ENCODE data around the gene SLC45A1.
A peak's percentile ranks its signal among the peaks of the same experiment; 100 is the strongest.
"Not testable (repeated sequence)": the region's sequence is repeated elsewhere in the genome, so short reads cannot be mapped to it uniquely, and the experiment has no call there.

The SLC45A1 gene

GRCh38 chr1:8317647-8318381 is at the start of gene SLC45A1:
Gene SLC45A1 (plus strand): TSS chr1:8318114. CDS start chr1:8324330, 6,216 bp downstream.
- peak; percentile 8 for DNase-seq

DNA sequence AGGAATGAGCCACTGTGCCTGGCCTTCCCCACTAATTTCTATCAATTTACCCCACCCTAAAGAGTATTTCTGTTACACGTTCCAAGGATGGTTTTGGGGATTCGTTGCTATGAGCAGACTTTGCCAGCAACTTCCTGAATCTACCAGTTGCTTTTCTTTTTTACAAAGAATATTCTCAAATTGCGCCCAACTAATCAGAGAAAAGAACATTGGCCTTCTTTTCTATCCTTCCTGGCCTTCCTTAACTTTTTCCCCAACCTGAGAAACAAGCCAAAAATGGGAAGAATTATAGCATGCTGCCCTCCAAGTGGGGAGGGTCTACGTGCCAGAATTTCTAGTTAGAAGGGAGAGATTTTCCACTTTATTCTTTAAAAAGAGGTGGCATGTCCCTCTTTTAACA is 44.9 kb upstream of the SLC45A1 start:
- no peak for DNase-seq

- DNase-seq: no peak
Observed at GRCh38 chr1:8274352-8274751, 43.6 kb upstream of the SLC45A1 start.

DNA sequence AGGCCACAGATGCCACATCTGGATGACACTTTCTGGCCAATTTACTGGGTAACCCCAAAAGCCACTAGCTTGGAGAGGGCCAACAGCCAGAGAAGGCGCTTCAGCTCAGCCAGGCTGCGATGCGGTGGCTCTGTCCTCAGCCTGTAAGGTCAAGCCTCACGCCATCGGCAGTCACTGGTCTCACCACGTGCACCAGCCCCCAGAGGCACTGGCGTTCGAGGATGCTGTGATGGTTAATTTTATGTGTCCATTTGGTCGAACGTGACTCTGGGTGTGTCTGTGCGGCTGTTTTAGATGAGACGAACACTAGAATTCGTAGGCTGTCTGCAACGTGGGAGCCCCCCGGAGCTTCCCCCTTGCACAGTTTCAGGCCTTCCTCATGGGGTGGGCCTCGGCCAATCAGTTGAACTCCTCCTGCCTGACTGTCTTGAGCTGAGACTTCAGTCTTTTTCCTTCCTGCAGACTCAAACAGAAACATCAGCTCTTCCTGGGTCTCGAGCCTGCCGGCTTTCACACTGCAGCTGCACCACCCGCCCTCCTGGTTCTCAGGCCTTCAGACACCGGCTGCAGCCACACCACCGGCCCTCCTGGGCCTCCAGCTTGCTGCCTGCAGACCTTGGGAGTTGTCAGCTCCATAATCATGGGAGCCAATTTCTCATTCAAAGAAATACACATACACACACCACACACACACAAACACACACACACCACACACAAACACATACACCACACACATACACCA is 41.6 kb upstream of the SLC45A1 start:
- no peak for DNase-seq

DNA sequence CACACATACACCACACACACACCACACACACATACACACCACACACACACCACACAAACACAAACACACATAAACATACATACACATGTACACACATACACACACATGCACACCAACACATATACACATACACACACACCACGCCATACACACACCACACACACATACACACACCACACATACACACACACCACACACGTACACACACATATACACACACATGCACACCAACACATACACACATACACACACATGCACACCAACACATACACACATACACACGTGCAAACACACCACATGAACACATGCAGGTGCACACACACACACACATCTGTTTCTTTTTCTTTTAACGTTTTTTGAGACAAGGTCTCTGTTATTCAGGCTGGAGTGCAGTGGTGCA is 41.0 kb upstream of the SLC45A1 start:
- DNase-seq: no peak

DNA sequence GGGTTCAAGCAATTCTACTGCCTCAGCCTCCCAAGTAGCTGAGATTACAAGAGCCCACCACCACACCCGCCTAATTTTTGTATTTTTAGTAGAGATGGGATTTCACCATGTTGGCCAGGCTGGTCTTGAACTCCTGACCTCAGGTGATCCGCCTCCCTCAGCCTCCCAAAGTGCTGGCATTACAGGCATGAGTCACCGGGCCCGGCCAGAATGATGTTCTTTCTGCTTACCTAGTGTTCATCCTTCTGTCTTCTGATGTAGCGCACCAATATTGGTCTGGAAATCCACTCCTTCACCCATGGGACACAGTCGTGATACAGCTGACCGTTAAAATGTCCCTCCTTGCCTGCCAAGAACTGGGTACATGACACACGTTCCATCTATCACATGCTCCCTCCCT is 39.2 kb upstream of the SLC45A1 start:
- DNase-seq: not testable (repeated sequence)

- no peak for DNase-seq
Observed at GRCh38 chr1:8281843-8282509, 35.9 kb upstream of the SLC45A1 start.

GRCh38 chr1:8283058-8283884 is 34.6 kb upstream of the SLC45A1 start:
- DNase-seq: no peak

DNA sequence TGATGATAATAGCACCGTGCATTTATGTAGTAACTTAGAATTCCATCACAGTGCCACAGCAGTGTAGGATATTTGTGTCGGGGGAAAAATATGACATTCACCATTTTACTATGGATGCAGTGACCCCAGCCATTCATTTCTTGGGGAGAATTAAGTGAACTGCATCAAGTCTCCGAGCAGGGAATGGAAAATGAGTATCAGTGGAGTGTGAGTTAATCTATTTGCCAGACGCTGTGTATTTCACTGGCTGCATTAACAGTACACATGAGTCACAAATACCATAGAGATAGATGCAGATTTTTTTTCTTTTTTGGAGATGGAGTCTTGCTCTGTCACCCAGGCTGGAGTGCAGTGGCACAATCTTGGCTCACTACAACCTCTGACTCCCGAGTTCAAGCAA is 33.8 kb upstream of the SLC45A1 start:
- no peak for DNase-seq

DNA sequence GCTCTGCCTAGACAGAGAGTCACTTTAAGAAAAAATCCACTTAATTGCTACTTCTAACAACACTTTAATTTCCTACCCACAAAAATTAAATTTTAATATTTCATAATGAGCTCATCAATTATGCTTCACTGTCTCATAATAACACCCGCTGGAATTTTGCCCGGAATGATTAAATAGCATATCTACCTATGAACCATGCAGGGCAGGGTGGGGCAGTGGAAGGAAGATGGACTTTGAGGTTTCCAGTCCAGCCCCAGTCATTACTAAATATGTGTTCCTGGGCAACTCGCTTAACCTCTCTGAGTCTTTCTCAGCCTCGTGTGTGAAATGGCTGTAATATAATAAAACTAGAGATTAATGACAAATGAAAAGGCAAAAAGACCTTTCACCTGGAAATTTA is 32.8 kb upstream of the SLC45A1 start:
- DNase-seq: no peak

- DNase-seq: no peak
Observed at GRCh38 chr1:8285965-8286364, 31.9 kb upstream of the SLC45A1 start.

GRCh38 chr1:8293118-8293517 is 24.8 kb upstream of the SLC45A1 start:
- DNase-seq: no peak

GRCh38 chr1:8293641-8294169 is 24.2 kb upstream of the SLC45A1 start:
- DNase-seq: no peak

GRCh38 chr1:8294170-8294697 is 23.7 kb upstream of the SLC45A1 start:
- no peak for DNase-seq

- DNase-seq: no peak
Observed at GRCh38 chr1:8297245-8297644, 20.7 kb upstream of the SLC45A1 start.

- DNase-seq: no peak
Observed at GRCh38 chr1:8299963-8300362, 18.0 kb upstream of the SLC45A1 start.

GRCh38 chr1:8302081-8302956 is 15.6 kb upstream of the SLC45A1 start:
- DNase-seq: no peak

GRCh38 chr1:8303141-8303540 is 14.8 kb upstream of the SLC45A1 start:
- no peak for DNase-seq

GRCh38 chr1:8303876-8304275 is 14.0 kb upstream of the SLC45A1 start:
- DNase-seq: no peak

GRCh38 chr1:8307628-8308027 is 10.3 kb upstream of the SLC45A1 start:
- DNase-seq: no peak

DNA sequence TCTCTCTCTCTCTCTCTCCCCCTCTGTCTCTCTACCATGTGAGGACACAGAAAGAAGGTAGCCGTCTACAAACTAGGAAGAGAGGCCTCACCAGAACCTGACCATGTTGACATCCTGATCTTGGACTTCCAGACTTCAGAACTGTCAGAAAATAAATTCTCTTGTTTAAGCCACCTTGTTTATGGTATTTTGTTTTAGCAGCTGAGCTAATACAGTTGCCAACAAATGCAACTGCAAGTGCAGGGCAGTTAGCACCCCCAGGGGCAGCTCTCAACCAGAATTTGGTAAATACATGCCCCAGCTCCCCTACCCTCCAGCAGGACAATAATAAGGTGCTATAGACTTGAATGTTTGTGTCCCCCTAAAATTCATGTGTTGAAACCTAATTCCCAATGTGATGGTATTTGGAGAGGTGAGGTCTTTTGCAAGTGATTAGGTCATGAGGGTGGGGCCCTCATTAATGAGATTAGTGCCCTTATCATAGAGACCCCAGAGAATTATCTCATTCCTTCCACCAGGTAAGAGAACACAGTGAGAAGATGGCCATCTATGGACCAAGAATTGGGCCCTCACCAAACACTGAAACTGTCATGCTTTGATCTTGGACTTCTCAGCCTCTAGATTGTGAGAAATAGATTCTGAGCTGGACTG is 6.7 kb upstream of the SLC45A1 start:
- DNase-seq: no peak
